Amniotic epithelial cell (primary cell): ENCODE measurements around the gene KCTD19.

Source experiments
- DNase-seq: peaks from one replicate; pipeline ENCODE4 v3.0.0-alpha.2; 2010; ENCODE audit warnings: low read depth

The KCTD19 gene

DNA sequence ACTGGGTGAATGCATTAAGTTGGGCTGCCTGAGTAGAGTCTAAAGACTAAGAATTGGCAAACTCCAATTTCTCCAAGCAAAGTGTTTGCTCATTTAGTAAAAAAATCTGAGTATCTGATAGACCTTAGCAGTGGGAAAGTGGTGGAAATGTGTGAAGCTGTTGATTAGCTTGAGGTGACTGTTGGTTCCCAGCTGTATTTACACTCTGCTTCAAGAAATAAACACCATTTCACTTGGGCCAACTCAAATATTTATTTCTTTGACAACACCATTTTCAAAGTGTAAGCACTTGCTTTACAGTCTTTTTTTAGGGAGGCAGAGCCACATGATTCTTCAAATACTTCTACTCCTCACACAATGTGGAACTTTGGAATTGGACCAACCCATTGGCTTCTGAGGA is 8.7 kb downstream of the KCTD19 start:
- no peak for DNase-seq

DNA sequence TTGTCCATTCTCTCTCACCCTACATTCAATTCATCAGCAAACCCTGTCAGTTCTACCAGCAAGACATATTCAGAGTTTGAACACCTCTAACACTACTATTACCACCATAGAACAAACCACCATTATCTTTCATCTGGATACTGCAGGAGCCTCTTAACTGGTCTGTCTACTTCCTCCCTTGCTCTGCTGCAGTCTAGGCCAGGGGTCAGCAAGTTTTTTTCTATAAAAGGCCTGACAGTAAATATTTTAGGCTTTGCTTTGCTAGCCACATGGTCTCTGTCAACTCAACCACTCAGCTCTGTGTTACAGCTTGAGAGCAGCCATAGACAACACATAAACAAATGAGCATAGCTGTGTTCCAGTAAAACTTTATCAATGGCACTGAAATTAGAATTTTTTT is 13.8 kb downstream of the KCTD19 start:
- peak; percentile 47 for DNase-seq

DNA sequence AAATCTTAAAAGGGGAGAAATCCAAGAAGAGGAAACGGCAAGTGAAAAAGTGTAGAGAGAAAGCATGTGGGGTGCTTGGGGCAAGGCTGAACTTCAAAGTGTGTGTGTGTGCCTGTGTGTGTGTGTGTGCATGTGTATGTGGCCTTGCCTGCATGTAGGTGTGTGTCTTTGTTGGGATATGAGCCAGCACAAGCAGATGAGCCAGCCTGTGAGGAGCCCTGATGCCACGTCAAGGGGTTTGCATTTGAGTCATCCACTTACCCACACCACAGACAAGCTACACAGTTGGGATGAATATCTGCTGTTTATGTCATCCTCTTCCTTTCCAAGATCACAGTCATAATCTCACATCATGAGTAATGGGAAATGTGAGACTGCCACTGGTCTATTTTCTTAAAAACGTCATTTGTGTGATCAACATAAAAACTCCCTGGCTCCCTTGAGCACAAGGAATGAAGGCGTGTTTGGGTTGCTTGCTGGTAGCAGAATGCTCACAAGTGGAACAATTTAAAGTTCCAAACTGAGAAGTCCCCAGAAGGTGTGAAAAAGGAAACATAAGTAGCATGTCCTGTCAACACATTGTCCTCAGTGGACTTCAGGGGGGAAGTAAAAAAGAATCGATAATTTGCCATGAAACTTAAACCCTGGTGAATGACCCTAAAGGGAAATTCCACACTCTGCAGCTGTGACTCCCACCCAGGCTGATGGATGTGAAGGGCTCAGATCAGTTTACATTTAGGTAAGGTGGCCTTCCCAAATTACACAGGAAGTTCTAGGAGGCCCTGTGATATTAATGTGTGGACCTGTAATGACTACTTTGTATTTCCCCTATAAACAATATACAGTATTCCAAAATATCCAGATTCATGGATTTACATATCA is 14.7 kb downstream of the KCTD19 start:
- DNase-seq = peak; percentile 100

DNA sequence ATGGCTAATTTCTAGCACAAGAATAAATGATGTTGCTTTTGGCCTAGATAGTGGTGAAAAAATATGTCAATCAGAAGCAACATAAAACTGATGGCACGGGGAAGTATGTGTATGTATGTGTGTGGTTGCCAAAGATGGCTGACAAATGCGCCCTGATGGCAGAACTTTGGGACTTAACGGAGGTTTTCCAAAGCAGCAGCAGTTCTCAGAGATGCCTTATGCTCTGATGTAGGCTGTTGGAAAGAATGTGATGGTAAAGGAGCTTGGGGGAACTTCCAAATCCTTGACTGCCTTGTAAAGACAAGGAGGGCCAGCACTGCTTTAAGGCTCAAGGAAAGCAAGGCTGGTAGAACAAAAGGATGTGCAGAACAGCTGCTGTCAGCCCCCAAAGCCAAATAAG is 16.0 kb downstream of the KCTD19 start:
- DNase-seq = no peak

DNA sequence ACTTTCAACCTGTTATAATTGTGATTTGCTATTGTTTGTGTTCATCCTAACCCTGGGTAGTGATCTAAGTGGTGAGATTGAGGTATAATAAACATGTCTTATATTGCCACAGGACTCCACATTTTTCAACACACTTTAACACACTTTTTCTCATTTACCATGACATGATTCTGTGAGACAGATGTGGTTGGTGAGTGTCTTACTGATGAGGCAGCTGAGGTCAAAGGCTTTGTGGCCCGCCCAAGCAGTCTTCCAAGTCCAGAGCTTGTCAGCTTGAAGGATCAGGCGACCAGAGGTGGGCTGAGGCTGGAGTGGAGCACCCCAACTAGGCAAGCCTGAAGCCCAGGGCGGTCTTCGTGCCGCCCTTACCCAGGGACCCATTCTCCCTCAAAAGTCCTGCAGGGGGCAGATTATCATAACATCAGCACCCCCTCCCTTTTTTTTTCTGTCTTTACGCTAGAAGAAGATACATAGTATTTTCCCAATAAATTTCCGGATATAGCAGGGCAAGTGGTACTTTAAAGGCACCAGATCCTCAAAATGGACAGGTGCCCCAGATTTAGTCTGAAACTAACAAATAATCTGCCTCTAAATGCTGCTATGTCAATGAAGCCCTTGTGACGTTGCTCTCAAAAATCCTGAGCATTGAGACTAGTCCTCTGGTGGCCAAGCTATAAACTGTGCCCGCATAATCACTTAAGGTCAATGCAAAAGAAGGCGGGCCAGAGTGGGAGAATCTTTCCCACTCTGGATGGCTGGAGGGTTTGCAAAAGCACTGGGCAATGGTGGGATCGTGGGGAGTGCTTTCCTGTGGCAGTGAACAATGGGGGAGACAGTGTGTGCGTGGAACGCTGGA is 21.1 kb downstream of the KCTD19 start:
- no peak for DNase-seq

DNA sequence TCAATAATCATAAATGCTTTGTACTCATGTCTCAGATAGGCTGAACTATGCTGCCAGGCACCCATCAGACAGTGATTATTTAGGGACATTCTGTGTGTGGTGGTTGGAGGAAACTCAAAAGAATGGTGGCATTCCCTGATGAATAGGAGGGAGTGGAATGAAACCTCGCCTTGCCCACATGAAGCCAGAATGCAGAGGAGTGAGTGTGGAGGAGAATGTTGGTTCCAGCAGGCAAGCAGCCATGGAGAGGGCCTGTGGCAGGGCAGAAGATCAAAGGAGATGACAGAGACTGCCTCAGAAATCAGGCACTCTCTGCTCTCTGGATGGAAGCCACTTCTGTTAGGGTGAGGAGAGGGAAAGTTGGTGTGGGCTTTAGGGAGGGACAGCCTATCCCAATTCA is 22.5 kb downstream of the KCTD19 start:
- no peak for DNase-seq

DNA sequence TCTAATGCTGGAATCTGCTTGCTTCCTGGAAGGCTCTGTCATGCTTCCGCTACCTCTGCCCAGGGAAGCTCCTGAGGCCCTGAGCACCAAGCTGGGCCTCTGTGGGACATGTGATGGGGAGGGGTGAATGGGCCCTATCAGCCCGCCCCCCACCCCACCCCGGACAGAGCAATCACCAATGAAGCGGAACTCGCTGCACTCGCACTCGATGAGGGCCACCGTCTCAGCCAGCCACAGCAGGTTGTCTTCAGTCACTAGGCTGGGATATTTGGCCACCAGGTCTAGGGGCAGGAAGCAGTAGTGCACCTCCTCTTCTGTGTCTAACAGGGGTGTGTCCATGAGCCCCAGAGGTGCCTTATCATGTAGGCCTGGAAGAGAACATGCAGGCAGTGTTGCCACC is 23.6 kb downstream of the KCTD19 start:
- no peak for DNase-seq

DNA sequence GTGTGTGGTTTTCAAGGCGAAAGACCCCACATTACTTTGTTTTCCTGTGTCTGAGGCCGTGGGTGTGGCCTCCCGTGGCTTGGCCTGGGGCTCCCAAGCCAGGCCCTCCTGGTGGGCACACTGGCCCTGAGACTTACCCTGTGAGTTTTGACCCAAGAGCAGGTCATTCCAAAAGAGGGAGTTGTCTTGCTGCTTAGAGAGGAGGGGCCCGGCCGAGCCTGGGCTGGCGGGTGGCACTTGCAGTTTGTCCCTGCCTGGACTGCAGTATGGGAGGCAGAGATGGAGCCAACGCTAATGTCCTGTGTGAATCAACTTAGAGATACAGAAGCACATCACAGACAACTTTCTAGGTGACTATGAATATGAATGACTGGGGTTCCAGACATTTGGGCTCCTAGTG is 24.5 kb downstream of the KCTD19 start:
- DNase-seq = no peak

DNA sequence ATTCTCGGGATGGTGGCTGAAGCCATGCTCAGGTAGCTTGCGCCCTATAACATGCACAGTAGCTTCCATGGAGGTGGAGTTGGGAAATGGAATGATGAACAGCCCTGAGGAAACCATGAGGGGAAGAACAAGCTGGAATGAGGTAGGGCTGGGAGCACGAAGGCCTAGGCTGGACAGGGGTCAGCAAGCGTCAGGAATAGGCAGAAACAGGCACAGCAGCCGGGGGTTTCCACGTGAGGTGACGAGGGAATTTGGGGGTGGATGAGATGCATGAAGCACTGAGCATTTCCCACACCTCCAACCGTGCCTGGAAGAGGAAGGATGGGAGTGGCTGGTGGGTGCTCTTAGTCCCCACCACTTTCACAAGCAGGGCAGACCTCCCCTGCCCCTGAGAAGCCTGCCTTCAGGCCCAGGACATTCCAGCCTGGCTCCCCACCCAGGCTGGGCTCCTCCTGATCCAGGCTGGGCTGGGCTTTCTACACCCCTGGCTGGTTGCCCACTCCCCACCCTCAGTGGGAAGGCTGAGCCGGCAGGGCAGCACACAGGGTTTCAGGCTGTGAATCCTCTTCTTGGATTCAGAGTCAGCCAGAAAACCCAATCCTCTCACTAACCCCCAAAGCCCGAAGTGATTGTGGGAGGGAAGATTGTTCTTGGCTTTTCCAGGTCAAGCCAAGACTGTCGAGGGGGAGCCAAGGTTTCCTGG is 25.3 kb downstream of the KCTD19 start:
- no peak for DNase-seq

DNA sequence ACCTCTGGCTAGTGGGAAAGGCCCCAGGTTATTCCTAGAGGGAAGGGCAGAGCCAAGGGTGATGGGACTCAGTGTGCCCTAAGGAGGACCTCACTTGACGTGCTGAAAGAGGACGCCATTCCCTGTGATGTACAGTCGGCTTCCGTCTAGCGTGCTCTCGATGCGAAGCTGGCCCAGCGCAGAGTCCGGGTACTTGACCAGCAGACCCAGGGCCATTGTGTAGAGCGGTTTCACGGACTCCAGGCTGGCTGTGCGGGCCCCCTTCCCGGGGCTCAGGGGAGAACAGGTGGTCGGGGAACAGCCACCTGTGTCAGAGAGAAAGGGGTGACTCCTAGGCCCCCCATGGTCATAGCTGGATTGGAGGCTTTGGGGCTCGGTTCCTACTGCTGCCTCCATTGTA is 27.3 kb downstream of the KCTD19 start:
- no peak for DNase-seq

DNA sequence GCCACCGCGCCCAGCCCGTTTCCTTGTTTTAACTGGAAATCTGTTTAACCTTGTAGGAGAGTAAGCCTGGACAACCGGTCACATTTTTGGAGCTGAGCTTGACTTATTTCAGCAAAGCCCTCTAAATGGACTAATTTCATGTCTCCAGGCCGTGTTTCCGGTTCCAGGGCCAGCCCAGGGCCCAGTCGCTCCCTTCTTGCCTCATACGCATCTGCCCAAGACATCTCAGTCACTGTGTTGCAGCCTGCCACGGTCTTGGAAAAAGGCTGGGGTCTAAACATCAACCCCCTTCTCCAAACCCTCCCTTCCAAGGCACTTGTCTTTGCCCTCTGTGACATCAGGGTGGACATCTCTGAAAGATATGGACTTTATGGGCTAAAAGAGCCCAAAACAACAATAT is 28.3 kb downstream of the KCTD19 start:
- no peak for DNase-seq

DNA sequence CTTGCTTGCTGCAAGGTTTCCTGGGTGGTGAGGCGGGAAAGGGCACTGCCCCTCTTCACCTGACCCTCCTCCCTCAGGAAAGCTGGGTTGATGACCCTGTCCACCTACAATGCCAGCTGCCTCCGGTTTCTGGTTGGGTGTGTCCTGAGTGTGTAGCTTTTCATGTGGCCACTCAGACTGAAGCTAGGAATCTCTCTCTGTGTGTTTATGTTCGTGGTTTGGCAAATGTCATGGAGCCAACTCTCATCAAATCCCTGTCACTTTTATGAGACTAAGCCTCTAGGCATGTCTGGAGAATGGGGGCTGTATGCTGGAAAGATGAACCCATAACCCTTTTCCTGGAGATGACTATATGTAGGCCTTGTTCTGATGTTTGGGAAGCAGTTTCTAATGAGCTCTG is 30.1 kb downstream of the KCTD19 start:
- DNase-seq = peak; percentile 38

DNA sequence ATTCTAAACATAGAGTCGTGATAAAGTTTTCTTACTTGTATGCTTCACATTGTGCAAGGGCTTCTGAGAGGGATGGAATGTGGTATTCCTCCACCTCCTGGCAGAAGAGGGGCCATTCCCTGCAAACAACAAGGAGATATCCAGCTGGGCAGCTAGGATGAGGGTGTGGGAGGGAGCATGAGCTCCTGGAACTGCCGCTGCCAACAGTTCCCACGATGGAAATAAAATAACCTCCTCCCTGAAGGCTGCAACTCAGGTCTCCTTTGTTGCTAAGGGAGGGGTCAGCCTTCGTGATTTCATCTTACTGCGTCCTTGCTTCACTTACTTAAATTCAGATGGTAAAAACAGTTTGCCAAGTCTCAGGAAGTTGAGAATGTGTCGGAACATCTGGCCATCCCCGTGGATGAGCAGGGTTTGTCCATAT is 31.6 kb downstream of the KCTD19 start:
- DNase-seq = peak; percentile 85

DNA sequence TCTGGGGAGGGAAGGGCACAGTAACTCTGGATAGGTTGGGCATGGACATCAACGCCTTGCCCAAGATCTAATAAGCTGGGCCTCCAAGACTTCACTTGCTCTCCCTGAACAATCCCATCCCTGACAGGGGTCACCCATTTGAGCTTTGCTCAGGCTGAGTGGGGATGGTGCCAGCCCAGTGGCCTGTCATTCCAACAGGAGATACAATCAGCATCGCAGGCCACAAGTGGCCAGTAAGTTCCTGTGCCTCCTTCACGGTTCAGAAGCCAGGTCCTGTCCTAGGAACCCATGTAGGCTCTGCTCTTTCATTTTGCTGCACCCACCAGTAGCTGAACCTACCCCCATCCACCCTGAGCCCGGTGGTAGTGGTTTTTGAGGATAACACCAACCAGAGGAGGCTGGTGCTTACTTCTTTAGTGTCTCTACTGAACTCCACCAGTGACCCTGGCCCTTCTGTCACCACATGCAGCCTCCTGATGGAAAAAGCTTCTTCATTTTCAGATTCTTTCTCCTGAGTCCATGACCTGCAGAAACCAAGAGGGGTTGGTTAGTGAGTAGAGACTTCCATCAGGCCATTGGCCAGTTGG is 32.3 kb downstream of the KCTD19 start:
- no peak for DNase-seq

DNA sequence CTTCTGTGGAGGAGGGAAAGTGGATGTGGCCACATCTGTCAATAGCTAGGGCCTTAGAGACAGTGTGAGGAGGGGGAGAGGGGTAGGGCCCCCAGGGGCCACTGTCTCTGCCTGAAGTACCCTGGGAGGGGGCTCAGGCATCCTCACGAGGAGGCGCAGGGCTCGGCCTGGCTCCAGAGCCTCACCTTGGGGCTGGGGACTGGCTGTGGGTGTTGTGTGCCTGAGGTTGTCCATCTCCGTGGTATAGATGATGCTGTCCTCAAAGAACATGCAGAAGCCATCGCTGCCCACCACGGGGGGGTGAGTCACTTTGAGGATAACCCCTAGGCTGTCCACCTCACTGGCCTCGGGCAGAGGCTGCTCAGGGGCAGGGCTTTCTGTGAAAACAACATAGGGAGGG is 35.1 kb downstream of the KCTD19 start:
- no peak for DNase-seq

DNA sequence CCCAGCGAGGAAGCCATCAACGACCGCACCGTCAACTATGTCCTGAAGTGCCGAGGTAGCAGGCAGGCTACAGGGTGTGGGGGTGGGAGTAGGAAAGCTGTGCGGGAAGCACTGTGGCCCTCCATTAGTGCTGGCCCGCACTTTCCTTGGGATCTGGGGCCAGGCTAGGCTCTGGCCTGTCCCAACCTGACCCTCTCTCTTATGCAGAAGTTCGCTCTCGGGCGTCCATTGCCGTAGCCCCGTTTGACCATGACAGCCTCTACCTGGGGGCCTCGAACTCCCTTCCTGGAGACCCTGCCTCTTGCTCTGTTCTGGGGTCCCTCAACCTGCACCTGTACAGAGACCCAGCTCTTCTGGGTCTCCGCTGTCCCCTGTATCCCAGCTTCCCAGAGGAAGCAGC is 38.6 kb downstream of the KCTD19 start:
- DNase-seq = no peak

DNA sequence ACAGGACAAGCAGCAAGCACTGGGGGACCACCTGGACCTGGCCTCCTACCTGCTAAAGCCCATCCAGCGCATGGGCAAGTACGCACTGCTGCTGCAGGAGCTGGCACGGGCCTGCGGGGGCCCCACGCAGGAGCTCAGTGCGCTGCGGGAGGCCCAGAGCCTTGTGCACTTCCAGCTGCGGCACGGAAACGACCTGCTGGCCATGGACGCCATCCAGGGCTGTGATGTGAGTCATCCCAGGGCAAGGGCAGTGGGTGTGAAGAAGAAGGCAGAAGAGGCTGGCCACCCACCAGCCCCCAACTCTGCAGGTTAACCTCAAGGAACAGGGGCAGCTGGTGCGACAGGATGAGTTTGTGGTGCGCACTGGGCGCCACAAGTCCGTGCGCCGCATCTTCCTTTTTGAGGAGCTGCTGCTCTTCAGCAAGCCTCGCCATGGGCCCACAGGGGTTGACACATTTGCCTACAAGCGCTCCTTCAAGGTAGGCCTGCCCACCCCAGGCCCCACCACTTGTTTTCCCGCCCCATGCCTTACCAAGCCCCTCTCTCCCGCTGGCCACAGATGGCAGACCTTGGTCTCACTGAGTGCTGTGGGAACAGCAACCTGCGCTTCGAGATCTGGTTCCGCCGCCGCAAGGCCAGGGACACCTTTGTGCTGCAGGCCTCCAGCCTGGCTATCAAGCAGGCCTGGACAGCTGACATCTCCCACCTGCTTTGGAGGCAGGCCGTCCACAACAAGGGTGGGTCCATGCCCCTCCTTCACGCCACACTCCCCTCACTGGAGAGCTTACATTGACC is 39.9 kb downstream of the KCTD19 start:
- DNase-seq = no peak

DNA sequence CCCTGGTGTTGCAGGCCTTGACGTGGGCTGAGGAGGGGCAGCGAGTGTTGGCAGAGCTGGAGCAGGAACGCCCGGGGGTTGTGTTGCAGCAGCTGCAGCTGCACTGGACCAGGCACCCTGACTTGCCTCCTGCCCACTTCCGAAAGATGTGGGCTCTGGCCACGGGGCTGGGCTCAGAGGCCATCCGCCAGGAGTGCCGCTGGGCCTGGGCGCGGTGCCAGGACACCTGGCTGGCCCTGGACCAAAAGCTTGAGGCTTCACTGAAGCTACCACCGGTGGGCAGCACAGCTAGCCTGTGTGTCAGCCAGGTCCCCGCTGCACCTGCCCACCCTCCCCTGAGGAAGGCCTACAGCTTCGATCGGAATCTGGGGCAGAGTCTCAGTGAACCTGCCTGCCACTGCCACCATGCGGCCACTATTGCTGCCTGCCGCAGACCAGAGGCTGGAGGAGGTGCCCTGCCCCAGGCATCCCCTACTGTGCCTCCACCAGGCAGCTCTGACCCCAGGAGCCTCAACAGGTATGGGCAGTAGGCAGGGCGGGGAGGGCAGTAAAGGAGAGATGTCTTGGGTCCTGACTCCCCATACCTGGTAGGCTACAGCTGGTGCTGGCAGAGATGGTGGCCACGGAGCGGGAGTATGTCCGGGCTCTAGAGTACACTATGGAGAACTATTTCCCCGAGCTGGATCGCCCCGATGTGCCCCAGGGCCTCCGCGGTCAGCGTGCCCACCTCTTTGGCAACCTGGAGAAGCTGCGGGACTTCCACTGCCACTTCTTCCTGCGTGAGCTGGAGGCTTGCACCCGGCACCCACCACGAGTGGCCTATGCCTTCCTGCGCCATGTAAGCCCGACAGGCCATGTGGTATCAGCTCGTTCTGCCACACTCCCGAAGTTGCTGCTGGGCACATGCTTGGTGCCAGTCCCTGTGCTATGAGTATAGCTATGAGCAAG is 41.6 kb downstream of the KCTD19 start:
- no peak for DNase-seq

DNA sequence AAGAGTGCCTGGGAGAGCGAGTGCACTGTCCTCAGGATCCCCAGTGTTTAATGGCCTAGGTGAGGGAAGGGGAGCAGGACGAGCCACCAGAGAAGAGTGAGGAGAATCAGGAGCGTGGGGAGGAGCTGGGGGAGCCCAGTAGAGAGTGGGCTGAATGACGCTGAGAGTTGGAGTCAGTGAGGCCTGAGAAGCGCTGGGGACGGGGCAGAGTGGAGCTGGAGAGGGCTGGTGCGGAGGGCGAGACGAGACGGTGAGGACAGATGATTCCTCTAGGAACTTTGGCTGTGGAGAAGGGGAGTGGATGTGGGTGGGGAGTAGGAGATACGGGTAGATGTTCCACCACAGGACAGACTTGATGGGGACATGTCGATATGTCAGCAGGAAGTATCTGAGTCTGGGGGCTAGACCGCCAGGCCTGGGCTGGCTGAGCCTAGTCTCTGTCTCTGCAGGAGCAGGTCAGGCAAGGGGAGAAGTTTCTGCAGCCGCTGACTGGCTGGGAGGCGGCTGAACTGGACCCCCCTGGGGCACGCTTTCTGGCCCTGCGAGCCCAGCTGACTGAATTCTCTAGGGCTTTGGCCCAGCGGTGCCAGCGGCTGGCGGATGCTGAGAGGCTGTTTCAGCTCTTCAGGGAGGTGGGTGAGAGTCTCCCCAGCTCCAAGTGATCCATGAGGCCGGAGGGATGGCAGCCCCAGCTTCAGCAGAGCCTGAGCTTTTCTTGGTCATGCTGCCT is 42.5 kb downstream of the KCTD19 start:
- DNase-seq = no peak
